GM12891 (cell line): Measurements from ENCODE around the gene DNASE1L2.
"Not testable (repeated sequence)": the region's sequence is repeated elsewhere in the genome, so short reads cannot be mapped to it uniquely, and the experiment has no call there.

Source experiments
- DNase-seq: peaks from one replicate; pipeline ENCODE4 v3.0.0; 2011; ENCODE audit warnings: low spot score; ENCODE audit not compliant: insufficient read length
- FAIRE-seq: peaks from 2 replicates; lab custom pipeline; 2011; peaks lifted over from hg19 to GRCh38; lab: Jason Lieb, UNC
- PAX5 ChIP-seq: IDR thresholded peaks from 2 replicates; pipeline ENCODE4 v1.6.1; 2011; ENCODE audit warnings: low read length, moderate library complexity, mild to moderate bottlenecking; ENCODE audit not compliant: insufficient read depth, severe bottlenecking
- POLR2A ChIP-seq: IDR thresholded peaks from 2 replicates; pipeline ENCODE4 v1.6.1; 2011; ENCODE audit warnings: low read depth, low read length, control low read depth
- POLR2AphosphoS5 ChIP-seq: IDR thresholded peaks from 2 replicates; pipeline ENCODE4 v1.6.1; 2011; ENCODE audit warnings: low read depth, low read length, control low read depth
- POU2F2 ChIP-seq: IDR thresholded peaks from 2 replicates; pipeline ENCODE4 v1.6.1; 2011; ENCODE audit warnings: low read depth, mild to moderate bottlenecking, control low read depth, low read length, moderate library complexity
- SPI1 ChIP-seq: IDR thresholded peaks from 2 replicates; pipeline ENCODE4 v1.6.1; 2011; ENCODE audit warnings: low read depth, low read length, control low read depth
- TAF1 ChIP-seq: IDR thresholded peaks from 2 replicates; pipeline ENCODE4 v1.6.1; 2011; ENCODE audit warnings: low read depth, low read length, control low read depth

The DNASE1L2 gene

DNA sequence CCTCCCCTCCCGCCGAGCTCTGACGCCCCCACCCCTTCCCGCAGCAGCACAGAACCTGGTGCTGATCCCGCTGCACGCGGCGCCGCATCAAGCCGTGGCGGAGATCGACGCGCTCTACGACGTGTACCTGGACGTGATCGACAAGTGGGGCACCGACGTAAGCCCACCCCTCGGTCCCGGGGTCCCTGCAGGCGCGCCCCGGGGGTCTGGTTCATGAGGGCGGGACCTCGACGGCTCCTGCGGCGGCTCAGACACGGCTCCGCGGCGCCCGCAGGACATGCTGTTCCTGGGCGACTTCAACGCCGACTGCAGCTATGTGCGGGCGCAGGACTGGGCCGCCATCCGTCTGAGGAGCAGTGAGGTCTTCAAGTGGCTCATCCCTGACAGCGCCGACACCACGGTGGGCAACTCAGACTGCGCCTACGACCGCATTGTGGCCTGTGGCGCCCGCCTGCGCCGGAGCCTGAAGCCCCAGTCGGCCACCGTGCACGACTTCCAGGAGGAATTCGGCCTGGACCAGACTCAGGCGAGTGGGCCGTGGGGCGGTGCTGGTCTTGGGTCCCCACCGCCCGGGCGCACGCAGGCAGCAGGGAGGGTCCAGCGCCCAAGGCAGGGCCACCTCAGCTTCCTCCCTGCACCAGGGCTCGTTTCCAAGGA lies 1.4 kb downstream of the DNASE1L2 start:
- TF ChIP-seq POU2F2, result no peak
- TF ChIP-seq POLR2A, result 0 out of 2 replicates have a peak, but pooled peaks have one; percentile 19
- DNase-seq, result no peak

DNA sequence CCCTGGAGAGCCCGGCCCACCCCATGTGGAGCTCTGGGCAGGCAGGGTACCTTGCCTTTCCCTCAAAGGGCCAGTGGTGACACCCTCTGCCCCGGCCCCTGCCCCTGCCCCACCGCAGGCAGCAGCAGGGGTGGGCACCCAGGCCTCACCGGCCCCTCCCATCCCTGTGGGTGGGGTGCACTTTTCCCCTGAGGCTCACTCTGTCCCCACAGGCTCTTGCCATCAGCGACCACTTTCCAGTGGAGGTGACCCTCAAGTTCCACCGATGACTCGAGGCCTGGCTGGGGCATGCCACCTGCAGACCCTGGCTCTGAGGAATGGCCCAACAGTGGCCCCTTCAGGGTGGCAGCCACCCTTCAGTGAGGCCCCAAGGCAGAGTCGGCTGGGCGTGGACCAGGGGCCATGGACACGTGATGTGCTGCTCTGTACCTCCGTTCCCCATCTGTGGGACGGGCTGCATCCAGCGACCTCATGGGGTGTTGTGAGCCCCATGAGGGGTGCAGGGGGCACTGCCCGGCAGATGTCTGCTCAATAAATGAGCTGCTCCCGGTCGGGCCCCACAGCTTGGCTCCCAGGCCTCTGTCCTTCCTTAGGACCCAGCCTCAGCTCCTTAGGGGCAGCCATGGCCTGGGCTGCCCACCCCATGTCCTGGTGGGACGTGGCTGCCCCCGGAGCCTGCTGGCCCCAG lies 2.0 kb downstream of the DNASE1L2 start:
- no peak for FAIRE-seq
- no peak for TF ChIP-seq POLR2A
- no peak for TF ChIP-seq PAX5
- TF ChIP-seq TAF1, result no peak
- no peak for TF ChIP-seq SPI1
- no peak for TF ChIP-seq POLR2AphosphoS5
- TF ChIP-seq POU2F2, result no peak
- DNase-seq, result no peak

More for the DNA sequence above, 1.4 kb downstream of the DNASE1L2 start:
- FAIRE-seq, result no peak

DNA sequence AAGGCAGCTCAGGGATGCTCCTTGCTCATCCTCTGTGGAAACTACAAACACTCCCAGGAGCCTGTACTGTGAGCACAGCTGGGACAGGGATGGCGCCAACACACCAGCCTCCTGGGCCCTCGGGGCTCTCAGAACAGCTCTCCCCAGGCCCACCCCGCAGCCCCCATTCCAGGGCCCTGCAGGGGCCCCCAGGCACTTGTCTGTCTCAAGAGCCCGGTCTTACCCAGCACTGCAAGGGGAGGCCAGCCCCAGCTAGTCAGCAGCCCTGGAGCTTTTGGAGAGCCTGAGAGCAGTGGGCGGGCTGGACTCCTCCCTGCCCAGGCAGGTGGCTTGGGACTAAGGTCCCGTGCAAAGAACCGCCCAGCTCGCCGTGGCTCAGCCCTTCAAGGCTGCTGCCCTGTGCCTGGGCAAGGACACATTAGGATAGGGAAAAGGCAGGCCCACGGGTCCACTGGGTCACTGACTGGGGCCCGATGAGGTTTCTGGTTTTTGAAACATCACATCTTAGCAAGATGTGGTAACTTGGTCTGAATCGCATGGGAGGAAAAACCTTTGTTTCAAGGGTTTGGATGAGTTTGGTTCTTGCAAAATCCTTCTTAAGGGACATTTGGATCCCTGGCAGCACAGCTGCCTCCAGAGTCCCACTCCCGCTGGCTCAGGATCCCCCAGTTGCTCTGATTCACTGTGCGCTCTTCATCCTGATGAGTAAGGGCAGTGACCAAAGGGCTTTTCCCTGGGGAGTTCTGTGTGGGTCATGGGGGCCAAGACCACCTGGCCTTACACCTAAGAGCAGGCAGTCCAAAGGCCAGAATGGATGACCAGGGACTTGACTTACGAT lies 2.8 kb downstream of the DNASE1L2 start:
- FAIRE-seq, result no peak
- TF ChIP-seq POU2F2, result no peak
- TF ChIP-seq POLR2A, result no peak
- no peak for TF ChIP-seq PAX5
- no peak for TF ChIP-seq TAF1
- no peak for TF ChIP-seq SPI1
- no peak for DNase-seq

DNA sequence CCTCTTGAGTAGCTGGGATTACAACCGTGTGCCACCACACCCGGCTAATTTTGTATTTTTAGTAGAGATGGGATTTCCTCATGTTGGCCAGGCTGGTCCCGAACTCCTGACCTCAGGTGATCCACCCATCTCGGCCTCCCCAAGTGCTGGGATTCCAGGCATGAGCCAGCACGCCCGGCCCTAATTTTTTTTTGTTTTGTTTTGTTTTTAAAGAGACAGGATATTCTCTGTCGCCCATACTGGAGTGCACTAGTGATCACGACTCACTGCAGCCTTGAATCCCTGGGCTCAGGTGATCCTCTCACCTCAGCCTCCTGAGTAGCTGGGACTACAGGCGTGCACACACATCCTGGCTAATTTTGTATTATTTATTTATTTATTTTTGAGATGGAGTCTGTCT lies 4.1 kb downstream of the DNASE1L2 start:
- DNase-seq, FAIRE-seq: not testable (repeated sequence)

DNA sequence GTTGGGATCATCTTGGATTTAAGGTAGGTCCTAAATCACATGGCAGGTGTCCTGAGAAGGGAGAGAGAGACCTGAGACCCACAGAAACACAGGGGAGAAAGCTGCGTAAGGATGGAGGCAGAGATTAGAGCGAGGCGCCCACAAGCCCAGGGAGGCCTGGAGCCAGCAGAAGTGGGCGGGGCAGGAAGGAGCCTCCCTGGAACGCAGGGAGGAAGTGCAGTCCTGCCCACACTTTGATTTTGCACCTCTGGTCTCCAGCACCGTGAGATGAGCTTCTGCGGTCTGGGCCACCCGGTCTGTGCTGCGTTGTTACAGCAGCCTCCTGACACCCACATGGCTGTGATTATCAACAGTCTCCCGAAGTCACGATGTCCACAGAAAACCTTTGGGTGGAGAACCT lies 6.4 kb downstream of the DNASE1L2 start:
- FAIRE-seq (no peak), DNase-seq (no peak)
- TF ChIP-seq POLR2A, result no peak

DNA sequence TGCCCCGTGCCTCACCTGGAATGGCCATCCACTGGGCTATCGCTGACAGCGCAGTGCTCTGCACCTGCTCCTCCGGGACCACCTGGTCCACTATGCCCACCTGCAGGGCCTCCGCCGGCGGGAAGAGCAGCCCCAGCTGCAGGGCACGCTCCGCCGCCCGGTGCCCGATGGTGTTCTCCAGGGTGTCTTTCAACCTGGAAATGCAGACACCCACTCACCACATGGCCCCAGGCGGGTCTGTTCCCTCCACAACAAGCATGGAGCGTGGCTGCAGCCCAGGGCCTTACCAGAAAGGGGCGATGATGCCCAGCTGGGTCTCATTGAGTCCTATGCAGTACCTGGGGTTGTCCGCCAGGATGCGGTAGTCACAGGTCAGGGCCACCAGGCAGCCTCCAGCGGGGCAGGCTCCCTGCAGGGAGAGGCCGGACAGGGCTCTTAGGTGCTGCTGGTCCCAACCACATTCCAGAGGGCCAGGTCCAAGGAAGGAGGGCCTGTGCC lies 6.8 kb downstream of the DNASE1L2 start:
- DNase-seq (no peak), FAIRE-seq (no peak)
- TF ChIP-seq POU2F2 (no peak), POLR2A (no peak), PAX5 (no peak), POLR2AphosphoS5 (no peak), SPI1 (no peak), TAF1 (no peak)

DNA sequence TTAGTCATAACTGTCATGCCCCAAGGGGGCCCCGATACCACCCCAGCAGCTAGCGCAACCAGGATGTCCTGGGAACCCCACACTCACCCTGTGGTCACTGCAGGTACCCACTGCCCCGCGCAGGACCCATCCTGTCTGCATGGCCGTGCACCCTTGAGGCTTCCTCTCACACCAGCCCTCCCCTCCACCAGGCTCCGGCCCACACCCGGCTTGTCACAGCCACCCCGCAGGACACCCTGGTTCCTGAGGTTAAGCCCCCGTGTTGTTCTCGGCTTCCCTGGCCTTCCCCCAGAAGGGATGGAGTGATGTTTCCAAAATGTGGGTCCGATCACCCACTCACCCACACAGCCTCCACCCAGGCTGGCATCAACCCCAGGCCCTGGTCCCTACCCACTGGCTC lies 7.5 kb downstream of the DNASE1L2 start:
- FAIRE-seq, result no peak

DNA sequence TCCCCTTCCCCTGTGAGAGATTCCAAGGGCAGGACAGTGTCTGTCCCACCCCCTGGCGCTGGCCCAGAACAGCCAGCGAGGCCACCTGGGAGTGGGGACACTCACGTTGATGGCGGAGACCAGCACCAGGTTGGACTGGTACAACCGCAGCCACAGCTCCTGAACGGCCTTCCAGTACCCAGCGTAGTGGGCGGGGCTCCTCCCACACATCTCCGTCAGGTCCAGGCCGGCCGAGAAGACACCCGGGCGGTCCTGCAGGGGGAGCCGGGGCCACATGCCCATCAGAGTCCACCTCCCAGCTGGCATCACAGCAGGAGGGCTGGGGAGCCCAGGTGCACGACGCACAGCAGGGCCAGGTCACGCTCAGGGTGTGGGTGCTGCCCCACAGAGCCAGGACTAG lies 8.1 kb downstream of the DNASE1L2 start:
- no peak for DNase-seq
- FAIRE-seq, result no peak

More for the DNA sequence above, 7.5 kb downstream of the DNASE1L2 start:
- DNase-seq, result no peak
- TF ChIP-seq POLR2A, result no peak
- no peak for TF ChIP-seq SPI1

DNA sequence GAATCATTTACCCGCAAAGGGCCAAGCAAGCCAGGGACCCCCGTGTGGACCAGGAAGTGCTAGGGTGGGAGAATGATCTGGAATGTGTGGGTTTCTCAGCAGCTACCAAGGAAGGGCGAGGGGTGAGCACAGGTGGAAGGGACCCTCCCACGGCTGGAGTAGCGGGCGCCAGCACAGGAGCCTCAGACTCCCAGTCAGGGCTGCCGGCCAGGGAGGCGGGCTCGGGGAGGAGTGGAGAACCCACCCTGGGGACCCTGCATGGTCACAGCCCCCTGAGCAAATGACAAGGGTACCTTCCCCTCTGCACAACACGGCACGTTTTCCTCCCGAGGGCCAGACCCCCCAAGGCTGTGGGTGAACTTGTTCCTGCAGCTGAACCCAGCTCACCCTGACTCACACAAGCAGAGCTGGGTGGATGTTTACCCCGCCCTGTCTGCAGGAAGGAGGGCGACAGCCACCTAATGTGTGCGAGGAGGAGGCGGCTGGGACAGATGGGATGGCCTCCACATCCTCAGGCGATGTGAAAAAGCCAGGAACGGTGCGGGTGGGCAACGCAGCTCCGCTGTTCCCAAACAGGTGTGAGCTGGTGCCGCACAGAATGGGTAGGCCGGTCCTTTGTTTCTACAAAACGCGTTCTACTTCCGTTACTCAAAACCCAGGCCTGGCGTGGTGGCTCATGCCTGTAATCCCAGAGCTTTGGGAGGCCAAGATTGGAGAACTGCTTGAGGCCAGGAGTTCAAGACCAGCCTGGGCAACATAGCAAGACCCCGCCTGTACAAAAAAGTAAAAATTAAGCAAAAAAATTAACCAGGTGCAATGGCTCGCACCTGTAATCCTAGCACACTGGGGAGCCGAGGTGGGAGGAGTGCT lies 8.9 kb downstream of the DNASE1L2 start:
- DNase-seq, result no peak
- FAIRE-seq, result no peak

More for the DNA sequence above, 8.1 kb downstream of the DNASE1L2 start:
- no peak for TF ChIP-seq SPI1
- TF ChIP-seq PAX5, result no peak
- TF ChIP-seq POLR2A, result no peak
- TF ChIP-seq POLR2AphosphoS5, result no peak
- TF ChIP-seq TAF1, result no peak
- TF ChIP-seq POU2F2, result no peak

More for the DNA sequence above, 8.9 kb downstream of the DNASE1L2 start:
- TF ChIP-seq SPI1 (no peak), POLR2A (no peak), POLR2AphosphoS5 (no peak), POU2F2 (no peak), PAX5 (no peak), TAF1 (no peak)
